ENCODE data around the gene KRTAP5-11.
"Not testable (repeated sequence)": the region's sequence is repeated elsewhere in the genome, so short reads cannot be mapped to it uniquely, and the experiment has no call there.

DNA sequence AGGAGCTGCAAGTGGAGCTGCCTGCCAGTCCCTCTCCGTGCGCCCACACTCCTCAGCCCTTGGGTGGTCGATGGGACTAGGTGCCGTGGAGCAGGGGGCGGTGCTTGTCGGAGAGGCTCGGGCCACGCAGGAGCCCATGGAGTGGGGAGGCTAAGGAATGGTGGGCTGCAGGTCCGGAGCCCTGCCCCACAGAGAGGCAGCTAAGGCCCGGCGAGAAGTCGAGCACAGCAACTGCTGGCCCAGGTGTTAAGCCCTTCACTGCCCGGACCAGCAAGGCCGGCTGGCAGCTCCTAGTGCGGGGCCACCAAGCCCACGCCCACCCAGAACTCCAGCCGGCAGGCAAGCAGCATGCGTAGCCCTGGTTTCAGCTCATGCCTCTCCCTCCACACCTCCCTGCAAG is 48.9 kb upstream of the KRTAP5-11 start:
- TF ChIP-seq, protein P1, sequence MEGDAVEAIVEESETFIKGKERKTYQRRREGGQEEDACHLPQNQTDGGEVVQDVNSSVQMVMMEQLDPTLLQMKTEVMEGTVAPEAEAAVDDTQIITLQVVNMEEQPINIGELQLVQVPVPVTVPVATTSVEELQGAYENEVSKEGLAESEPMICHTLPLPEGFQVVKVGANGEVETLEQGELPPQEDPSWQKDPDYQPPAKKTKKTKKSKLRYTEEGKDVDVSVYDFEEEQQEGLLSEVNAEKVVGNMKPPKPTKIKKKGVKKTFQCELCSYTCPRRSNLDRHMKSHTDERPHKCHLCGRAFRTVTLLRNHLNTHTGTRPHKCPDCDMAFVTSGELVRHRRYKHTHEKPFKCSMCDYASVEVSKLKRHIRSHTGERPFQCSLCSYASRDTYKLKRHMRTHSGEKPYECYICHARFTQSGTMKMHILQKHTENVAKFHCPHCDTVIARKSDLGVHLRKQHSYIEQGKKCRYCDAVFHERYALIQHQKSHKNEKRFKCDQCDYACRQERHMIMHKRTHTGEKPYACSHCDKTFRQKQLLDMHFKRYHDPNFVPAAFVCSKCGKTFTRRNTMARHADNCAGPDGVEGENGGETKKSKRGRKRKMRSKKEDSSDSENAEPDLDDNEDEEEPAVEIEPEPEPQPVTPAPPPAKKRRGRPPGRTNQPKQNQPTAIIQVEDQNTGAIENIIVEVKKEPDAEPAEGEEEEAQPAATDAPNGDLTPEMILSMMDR (conservative IDR thresholded peaks at IDR 0.05; ENCODE audit: low read depth in 2 of 2) = not testable (repeated sequence)
- TF ChIP-seq EZH2phosphoT487 (IDR thresholded peaks at IDR 0.05; ENCODE audit: unreplicated experiment); POLR2AphosphoS5 (IDR thresholded peaks at IDR 0.05; ENCODE audit: low read depth); CREB1 (CRISPR knock-in tag; IDR thresholded peaks at IDR 0.05; ENCODE audit: low read depth): not testable (repeated sequence)
- TF ChIP-seq, protein P2, sequence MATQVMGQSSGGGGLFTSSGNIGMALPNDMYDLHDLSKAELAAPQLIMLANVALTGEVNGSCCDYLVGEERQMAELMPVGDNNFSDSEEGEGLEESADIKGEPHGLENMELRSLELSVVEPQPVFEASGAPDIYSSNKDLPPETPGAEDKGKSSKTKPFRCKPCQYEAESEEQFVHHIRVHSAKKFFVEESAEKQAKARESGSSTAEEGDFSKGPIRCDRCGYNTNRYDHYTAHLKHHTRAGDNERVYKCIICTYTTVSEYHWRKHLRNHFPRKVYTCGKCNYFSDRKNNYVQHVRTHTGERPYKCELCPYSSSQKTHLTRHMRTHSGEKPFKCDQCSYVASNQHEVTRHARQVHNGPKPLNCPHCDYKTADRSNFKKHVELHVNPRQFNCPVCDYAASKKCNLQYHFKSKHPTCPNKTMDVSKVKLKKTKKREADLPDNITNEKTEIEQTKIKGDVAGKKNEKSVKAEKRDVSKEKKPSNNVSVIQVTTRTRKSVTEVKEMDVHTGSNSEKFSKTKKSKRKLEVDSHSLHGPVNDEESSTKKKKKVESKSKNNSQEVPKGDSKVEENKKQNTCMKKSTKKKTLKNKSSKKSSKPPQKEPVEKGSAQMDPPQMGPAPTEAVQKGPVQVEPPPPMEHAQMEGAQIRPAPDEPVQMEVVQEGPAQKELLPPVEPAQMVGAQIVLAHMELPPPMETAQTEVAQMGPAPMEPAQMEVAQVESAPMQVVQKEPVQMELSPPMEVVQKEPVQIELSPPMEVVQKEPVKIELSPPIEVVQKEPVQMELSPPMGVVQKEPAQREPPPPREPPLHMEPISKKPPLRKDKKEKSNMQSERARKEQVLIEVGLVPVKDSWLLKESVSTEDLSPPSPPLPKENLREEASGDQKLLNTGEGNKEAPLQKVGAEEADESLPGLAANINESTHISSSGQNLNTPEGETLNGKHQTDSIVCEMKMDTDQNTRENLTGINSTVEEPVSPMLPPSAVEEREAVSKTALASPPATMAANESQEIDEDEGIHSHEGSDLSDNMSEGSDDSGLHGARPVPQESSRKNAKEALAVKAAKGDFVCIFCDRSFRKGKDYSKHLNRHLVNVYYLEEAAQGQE (IDR thresholded peaks at IDR 0.05; ENCODE audit: unreplicated experiment) = not testable (repeated sequence)
